Non-pigmented ciliary epithelial cell (primary cell): ENCODE data around the gene NR3C1.

Source experiments
- DNase-seq: peaks from one replicate; pipeline ENCODE4 v3.0.0-alpha.2; 2010; ENCODE audit warnings: low read depth

Gene NR3C1

GRCh38 chr5:143362664-143363227 lies 40.7 kb downstream of the NR3C1 start:
- DNase-seq: no peak

- DNase-seq: no peak
These were observed 42.0 kb downstream of the NR3C1 start for GRCh38 chr5:143361438-143361837.

GRCh38 chr5:143360755-143361154 lies 42.7 kb downstream of the NR3C1 start:
- no peak for DNase-seq

GRCh38 chr5:143359869-143360268 lies 43.6 kb downstream of the NR3C1 start:
- no peak for DNase-seq

DNA sequence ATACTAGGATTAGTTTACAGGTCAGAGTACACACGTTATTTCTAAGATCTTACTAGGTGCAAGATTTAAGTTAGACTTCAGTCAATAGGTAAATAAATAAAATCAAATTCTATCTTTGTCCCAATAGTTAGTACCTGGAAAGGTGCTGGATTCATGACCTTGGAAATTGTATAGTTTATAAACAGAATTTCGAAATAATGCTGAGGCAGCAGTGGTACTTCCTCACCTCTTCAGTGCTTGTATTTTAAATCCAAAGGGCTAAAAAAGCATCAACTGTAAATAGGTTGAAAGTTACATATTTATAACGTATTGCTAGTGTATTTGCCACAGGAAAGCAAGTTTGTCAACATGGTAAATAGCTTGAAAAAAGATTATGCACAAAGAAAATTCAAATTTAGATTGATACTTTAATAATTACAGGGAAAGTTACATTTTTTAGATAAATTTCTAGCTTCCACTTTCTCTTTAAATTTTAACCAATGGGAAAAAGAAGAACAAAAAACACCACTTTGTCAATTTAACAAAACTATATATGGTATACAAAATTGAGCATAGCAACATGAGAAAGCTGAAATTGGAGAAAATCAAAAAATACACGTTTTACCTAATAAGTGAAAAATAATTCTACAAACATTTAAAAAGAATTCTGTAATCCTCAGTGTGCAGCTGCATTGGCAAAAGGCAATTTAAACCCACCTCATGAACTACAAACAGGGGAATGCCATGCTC lies 46.5 kb downstream of the NR3C1 start:
- no peak for DNase-seq

DNA sequence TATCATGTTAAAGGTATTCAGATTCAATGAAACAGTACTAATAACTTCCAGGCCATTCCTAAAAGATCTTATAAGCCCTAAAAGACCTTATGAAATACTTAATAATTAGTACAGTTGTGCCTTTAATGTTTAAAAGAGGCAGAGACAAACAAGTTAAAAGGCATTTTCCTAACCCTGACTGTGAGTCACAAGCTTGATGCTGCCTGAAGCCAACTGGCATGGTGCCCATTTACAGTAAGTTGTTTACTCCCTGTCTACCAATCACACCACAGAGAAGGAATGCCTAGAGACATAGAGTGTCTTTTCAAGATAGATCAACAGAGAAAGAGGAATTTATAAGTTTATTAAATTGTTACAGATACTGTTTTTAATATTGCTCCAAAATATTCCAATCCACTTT lies 47.8 kb downstream of the NR3C1 start:
- DNase-seq: peak; percentile 90

GRCh38 chr5:143354025-143354424 lies 49.5 kb downstream of the NR3C1 start:
- no peak for DNase-seq

DNA sequence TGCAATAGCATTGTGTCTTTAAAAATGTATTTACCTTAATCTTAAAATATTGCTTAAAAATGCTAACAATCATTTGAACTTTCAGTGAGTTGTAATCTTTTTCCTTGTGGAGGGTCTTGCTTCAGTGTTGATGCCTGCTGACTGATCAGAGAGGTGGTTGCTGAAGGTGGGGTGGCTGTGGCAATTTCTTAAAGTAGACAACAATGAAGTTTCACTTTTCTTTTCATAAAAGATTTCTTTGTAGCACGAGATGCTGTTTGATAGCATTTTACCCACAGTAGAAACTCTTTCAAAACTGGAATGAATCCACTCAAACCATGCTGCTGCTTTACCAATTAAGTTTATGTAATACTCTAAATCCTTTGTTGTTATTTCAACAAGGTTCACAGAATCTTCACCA lies 50.8 kb downstream of the NR3C1 start:
- DNase-seq: no peak

DNA sequence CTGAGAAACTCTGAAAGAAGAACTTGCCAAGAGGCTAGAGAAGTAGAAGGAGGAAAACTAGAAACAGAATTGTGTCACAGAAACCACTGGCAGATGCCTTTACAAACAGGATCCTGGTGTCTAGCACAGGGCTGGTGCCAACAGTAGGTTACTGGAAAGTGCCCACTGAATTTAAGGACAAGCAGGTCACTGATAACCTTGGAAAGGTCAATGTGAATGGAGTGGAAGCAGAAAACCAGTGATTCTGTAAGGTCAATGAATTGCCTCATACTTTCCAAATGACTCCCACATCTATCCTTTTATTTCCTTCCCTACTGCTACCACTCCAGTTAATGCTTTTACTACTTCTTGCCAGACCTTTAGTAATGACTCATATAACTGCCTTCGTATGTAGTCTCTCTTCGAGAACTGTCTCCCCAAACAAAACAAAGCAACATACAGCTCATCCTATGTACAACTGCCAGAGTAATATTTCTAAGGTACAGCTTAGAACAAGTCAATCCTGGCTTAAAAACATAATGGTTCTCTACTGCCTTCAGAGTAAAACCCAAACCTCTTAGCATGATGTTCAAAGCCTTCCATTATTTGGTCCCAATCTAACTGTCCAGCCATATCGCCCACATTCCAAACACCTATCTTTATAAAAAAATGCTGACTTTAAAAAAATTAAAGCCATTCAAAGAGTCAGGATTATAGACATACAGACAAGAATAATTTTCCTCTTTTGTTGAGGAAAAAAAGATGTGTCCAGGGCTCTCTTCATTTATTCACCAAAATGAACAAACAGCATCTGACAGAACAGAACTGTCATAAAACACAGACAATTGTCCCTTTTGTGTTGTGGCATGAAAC lies 52.5 kb downstream of the NR3C1 start:
- DNase-seq: peak; percentile 68

GRCh38 chr5:143350341-143350740 lies 53.1 kb downstream of the NR3C1 start:
- no peak for DNase-seq

GRCh38 chr5:143349177-143349576 lies 54.3 kb downstream of the NR3C1 start:
- no peak for DNase-seq

GRCh38 chr5:143347698-143348344 lies 55.7 kb downstream of the NR3C1 start:
- no peak for DNase-seq

- no peak for DNase-seq
These were observed 56.4 kb downstream of the NR3C1 start for GRCh38 chr5:143347046-143347445.

DNA sequence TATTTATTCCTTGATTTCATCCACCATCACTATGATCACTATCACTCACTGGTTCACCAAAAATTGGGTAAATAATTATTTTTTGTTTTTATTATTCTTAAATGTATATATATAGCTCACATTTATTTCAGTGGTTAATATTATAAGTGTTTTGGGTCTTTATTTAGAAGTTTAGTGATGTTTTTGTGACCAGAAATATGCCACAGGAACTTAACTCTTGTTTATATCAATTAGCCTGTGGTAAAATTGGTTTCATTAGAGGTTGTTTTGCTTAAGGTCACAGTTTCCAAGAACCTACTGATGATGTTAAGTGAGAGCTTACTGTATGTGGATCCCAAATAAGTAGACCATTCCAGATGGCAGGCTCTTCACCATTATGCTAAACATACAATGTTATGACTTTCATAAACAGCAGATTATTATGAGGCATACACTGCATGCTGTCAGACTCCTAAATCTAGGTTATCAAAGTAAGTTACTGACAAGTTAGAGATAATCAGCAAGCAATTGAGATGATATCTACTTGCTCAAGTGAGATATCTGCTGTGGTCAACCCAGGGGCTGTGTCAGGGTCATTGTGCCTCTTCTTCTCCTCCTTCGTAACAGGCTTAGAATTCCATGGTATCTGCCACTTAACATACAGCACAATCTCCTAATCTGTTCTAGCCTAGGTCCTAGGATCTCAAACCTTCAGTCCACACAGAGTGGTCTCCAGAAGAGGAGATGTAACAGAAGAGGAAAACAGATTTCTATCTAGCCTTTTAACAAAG lies 57.6 kb downstream of the NR3C1 start:
- no peak for DNase-seq

- no peak for DNase-seq
These were observed 60.4 kb downstream of the NR3C1 start for GRCh38 chr5:143343042-143343441.

DNA sequence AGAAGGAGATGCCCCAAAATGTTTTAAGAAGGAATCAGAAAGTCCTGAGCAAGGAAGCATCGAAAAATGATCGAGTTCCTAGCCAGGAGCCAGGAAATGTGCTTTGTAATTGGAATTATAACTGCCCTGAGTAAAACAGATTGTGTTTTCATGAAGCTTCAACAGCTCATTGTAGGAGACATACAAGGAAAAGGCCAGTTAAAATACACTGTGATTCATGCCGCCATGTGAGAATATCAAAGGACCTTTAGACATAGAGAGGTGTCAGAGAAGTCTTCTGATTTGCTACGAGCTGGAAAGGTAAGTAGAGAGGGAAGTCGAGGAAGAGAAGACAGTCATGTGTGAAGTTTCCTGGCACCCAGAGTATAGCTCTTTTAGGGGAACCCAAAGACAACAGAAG lies 60.9 kb downstream of the NR3C1 start:
- DNase-seq: no peak

GRCh38 chr5:143341807-143342570 lies 61.5 kb downstream of the NR3C1 start:
- no peak for DNase-seq

DNA sequence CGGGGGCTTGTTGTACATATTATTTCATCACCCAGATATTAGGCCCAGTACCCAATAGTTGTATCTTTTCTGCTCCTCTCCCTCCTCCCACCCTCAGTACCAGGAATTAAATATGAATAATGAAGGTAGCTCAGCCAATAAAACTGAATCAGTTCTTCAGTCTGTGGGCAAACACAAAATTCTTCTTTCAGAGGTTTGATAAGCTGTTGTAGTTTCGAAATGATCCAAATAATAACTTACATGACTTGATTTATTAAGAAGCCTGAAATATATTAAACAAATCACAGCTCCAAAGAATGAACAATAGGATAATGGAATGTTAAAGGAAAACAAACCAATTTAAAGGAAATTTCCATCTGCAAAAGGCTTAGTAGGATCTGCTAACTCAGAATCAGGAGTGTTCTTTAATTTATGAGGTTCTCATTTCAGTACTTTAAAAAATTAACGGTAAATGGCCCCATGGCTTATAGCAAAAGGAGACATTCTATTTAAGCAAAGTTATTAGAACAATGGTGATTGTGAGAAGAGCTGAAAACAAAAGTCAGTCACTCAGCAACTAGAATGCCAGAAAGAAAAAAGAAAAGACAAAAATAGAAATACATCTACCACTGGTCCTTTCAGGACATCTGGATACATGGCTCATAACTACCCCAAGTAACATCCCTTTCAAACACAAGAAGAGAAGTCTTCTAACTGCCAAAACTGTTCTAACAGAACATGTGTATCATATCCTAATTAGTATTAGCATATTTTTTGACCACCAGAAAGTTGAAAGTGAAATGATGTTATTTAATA lies 62.4 kb downstream of the NR3C1 start:
- DNase-seq: no peak

DNA sequence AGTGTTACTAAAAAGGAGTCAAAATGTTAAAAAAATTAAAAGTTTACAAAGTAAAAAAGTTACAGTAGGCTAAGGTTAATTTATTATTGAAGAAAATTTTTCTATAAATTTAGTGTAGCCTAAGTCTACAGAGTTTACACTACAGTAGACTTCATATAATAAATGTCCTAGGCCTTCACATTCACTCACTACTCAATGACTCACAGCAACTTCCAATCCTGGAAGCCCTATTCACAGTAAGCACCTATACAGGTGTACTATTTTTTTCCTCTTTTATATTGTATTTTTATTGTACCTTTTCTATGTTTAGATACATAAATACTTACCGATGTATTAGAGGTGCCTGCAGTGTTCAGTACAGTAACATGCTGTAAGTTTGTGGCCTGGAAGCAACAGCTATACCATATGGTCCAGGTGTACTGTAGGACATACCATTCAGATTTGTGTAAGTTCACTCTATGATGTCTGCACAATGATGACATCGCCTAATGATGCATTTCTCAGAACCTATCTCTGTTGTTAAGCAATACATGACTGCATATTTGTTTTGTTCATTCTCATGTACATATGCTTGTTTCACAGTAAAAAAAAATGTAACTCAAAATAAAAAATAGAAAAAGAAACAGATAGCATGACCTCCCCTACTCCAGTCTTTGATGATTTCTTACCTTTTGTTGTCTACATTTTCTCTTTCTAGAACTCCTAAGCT lies 64.7 kb downstream of the NR3C1 start:
- DNase-seq: no peak

GRCh38 chr5:143337946-143338345 lies 65.5 kb downstream of the NR3C1 start:
- DNase-seq: no peak
